Stomach (tissue), 4 donors: ENCODE data around the gene PNRC1.

Source experiments
- CTCF ChIP-seq, 7 experiments: fragments of 450-650 bp in 4 of 7; fragments of 200-600 bp in 3 of 7; sonication (generic) in 3 of 7; IDR thresholded peaks; one replicate each; pipeline ENCODE4 v1.5.1; 2016 to 2019; ENCODE audit warnings: antibody characterized with exemption in 7 of 7, control low read depth in 2 of 7, mild to moderate bottlenecking in 1 of 7
- POLR2A ChIP-seq, 4 donors: fragments of 450-650 bp; IDR thresholded peaks; one replicate each; pipeline ENCODE4 v1.6.1; 2016; ENCODE audit warnings: antibody characterized with exemption in 4 of 4, control low read depth in 2 of 4, mild to moderate bottlenecking in 1 of 4, moderate library complexity in 1 of 4

GRCh38 chr6:89080281-89081128, at the start of gene PNRC1:
- TF ChIP-seq CTCF (IDR thresholded peaks at IDR 0.05) (no peak), POLR2A (IDR thresholded peaks at IDR 0.05) (peak in 3 of 4 donors; percentile 38 to 99 (median 99))
